Cerebellar cortex (tissue), 1 donor: ENCODE data around the gene ARHGAP42.

ENCODE experiments used
- DNase-seq: peaks from one replicate; pipeline ENCODE4 v3.0.0-alpha.2; 2015; ENCODE audit warnings: low spot score

ARHGAP42 gene

DNA sequence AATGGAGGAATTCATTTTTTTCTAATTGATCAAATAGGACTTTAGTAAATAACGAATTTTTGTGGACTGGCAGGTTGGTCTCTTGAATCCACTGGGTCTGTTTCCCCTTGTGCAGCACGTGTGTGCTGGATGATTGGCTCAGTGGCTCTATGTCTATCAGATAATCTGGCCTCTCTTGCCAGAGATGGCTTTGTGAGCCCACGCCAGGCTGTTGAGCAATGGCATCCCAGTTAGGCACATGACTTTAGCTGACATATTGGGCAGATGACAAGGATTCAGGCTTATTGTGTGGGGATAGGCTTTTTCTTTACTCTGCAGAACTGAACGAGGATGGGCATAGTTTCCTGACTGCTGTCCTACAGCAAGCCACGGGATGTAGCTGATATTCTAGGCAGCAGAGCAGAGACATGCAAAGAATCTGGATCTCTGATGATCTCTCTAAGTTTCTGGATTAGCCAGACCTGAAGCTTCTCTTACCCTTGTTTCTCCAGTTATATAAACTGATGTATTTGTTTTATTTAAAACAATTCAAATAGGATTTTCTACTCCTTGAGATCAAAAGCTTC, 144.9 kb downstream of the ARHGAP42 start:
- no peak for DNase-seq

- DNase-seq = no peak
Measured at GRCh38 chr11:100832829-100833228, 145.7 kb downstream of the ARHGAP42 start.

DNA sequence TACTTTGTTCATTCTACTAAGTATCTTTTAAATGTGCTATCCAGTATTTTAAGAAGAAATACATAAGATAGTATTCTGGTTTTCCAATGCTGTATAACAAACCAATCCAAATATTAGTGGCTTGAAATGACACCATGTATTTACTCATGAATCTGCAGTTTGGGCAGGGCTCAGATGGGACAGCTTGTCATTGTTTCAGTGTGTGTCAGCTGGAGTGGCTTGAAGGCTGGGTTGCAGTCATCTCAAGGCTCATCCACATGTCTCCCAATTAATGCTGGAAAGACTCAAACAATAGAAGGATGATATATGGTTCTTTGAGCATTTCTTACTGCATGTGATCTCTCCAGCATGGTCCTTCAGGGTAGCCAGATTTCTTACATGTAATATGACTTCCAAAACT, 146.2 kb downstream of the ARHGAP42 start:
- DNase-seq = no peak

DNA sequence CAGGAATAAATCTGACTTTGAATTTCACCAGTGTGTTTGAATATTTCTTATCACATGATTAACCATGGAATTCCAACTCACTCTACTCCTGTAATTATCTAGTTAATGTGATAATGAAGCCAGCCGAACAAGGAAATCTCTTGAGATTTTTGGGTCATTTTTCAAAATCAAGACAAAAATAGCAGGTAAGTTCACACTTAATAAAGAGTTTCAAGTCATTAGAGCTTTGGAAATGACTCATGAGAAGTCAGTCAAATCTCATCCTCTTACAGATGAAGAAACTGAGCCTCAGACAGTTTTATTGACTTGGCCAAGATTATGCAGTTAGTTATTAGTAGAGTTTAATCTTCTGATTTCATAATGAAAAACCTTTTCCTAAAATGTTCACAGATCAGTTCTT, 148.8 kb downstream of the ARHGAP42 start:
- DNase-seq = no peak

GRCh38 chr11:100837311-100837710, 150.2 kb downstream of the ARHGAP42 start:
- no peak for DNase-seq

GRCh38 chr11:100841711-100842407, 154.8 kb downstream of the ARHGAP42 start:
- no peak for DNase-seq

DNA sequence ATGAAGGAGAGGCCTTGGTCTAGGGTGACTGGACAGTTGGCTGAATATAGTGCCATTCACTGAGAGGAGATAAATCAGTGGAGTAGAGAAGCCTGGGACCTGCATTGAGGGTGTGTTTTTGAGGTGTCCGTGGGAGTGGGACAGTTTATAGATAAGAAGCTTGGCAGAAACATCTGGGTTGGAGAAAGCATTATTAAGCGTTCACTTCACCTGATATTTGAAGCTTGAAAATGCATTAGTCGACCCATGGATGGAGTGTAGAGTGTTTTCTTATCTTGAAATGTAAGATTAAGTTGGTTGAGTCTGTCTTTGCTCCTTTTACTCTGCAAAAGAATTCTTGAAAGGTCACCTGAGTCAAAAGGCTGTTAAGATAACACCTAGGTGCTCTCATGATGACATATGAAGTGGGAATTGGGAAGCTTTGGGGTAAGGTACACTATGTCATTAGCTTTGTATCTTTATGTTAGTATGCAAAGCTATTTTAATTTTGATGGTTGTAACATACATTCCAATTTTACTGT, 160.7 kb downstream of the ARHGAP42 start:
- no peak for DNase-seq

- DNase-seq = no peak
Measured at GRCh38 chr11:100849009-100849900, 162.2 kb downstream of the ARHGAP42 start.

DNA sequence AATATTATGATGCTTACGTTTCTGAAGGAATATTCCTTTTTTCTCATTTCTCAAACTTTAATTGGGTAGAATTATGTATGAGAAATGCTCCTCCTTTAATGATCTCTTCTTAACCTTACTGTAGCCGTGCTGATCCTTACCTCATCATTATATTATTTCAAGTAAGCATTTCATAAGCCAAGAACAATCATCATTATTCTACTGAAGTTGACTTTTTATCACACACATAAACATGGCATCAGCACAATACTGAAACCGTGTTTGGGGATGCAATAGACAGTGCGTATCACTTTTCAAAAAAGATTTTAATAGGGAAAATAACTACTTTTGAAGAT, 162.8 kb downstream of the ARHGAP42 start:
- no peak for DNase-seq

DNA sequence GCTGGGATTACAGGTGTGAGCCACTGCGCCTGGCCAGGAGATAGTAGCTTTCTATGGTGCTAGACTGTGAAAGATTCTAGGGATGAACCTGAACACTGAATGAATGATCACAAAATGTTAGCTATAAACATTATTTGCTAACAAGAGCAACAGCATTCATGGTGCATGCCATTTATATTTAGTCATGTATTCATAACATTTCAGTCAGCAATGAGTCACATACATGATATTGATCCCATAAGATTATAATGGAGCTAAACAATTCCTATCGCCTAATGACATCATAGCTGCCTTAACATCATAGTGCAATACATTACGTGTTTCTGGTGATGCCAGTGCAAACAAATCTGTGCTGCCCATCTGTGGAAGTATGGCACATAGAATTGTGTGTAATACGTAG, 164.1 kb downstream of the ARHGAP42 start:
- DNase-seq = no peak

DNA sequence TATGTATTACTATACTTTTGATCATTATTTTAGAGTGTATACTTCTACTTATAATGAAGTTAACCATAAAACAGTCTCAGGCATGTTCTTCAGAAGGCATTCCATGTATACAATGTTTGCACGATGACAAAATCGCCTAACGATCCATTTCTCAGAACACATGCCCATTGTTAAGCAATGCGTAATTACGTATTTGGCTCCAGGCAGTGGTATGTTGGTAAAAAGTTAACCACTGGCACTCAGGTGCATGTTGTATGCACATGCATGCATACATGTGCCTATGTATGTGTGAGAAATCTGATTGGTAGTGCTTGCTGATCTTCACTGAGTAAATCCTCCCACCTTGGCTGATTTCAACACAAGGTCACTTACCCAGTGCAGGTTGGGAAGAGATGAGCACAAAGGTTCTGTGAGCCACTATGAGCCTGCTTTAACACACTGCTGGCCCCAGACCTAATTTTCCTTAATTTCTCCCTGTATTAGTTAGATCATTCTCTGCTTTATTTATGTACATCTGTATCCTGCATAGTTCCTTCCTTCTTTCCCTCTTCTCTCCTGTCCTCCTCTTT, 164.6 kb downstream of the ARHGAP42 start:
- no peak for DNase-seq

DNA sequence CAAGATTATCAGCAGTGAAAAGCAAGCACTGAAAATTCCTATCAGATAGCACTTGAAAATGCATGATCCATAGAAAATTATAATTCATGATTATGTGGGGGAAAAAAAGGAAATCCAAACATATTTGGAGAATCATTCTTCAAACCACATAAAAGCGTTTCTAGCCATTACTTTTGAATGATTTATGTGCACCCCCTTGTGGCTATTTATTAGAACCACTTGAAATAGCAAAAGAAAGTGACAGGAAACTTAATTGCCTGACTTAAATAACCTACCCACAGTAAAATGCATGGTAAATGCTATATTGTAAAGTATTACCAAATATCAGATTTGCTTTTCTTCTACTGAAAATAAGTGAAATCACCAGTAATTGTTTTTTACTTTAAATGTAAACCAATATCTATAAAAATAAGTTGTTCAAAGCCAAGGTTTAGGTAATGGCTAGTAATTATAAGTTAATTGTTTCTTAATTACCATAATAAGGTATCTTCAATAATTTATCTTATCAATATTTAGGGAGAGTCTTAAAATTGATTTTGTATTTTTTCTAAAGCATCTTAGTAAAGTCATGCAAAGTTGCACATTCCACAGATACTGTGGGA, 168.5 kb downstream of the ARHGAP42 start:
- peak; percentile 60 for DNase-seq

GRCh38 chr11:100857236-100858005, 170.3 kb downstream of the ARHGAP42 start:
- DNase-seq = no peak

DNA sequence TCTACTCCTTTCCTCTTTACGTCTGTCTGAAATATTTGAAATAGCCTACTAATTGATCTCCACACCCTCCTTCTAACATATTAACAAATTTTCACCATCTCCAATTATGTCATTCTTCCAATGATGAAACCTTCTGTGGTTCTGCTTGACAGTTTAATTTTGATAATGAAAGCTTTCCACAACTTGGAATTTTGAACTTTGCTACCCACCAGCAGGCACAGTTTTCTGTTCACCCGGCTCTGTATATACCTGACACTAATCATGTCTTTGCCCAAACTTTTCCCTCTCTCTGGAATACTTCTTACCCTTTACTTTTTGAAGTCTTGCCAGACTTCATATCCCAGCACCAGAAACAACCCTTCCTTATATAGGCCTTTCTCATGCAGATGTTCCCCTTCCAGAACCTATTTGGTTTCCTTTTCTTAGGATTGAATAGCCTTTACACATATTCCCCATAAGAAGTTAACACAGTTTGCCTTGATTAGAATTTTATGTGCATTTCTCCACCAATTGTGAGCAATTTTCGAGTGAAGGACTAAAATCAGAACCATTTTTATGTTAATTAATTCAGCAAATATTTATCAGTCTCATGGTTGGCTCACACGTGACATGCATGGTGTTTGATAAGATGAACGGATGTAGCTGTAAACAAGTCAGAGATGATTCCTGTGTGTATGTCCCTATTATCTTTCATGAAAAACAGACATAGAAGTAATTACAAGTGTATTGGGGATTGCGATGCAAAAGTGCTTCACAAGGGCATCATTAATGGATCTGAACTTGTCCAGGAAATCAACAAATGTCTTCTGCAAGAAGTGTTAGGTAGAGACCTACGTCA, 173.4 kb downstream of the ARHGAP42 start:
- DNase-seq = no peak

DNA sequence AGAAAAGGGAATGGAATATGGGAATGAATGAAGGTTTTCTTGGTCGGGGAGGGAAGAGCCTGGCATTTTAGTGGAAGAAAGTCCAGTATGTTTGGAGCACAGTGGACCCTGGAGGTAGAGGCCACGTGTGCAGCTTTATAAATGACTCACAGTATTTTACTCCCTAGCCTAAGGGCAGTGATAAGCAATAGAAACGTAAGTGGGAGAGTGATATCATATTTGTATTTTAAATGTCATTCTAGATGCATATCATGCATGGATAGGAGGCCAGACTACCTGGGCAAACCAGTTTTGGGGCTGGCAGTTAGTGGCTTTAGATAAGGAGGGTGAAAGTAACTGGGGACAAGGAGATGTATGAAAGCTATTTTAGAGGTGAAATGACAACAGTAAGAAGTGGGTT, 174.1 kb downstream of the ARHGAP42 start:
- DNase-seq = no peak

GRCh38 chr11:100863080-100863581, 176.0 kb downstream of the ARHGAP42 start:
- no peak for DNase-seq

- DNase-seq = no peak
Measured at GRCh38 chr11:100865443-100866065, 178.5 kb downstream of the ARHGAP42 start.

- DNase-seq = no peak
Measured at GRCh38 chr11:100866453-100866852, 179.4 kb downstream of the ARHGAP42 start.

GRCh38 chr11:100867606-100868005, 180.5 kb downstream of the ARHGAP42 start:
- DNase-seq = no peak

DNA sequence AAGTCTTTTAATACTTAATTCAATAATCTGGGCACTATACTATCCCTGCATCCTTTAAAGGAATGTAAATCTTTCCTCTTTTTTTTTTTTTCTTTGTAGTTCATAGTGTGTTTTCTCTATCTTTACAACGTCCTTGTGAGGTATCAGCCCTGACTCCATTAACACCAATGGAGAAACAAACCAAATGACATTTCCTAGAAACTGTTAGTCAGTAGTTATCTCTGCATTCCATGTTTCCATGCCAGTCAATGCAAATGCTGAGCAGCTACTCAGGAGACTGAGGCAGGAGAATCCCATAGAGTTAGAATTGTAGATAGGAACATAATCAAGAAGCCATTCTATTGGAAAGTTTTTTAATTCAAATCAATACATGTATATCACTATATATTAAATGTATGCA, 182.2 kb downstream of the ARHGAP42 start:
- no peak for DNase-seq
